Loucy (cell line): ENCODE results near the gene KRT86.

Experiments used
- CTCF ChIP-seq: fragments of 200-600 bp; sonication (generic); conservative IDR thresholded peaks from 2 replicates; pipeline ENCODE4 v1.5.1; 2014; ENCODE audit warnings: mild to moderate bottlenecking, antibody characterized with exemption, low read length
- EZH2phosphoT487 ChIP-seq: fragments of 200-600 bp; IDR thresholded peaks from 2 replicates; pipeline ENCODE4 v1.6.1; 2018; ENCODE audit warnings: antibody characterized with exemption, mild to moderate bottlenecking, moderate library complexity, borderline replicate concordance

- TF ChIP-seq CTCF, result no peak
- TF ChIP-seq EZH2phosphoT487, result no peak
Measured at GRCh38 chr12:52280796-52281560, 6.5 kb downstream of the KRT86 start.
